Adrenal gland (tissue), 5 donors: ENCODE measurements around the gene TBC1D19.

Experiments
- POLR2A ChIP-seq, 2 donors: fragments of 450-650 bp; IDR thresholded peaks; one replicate each; pipeline ENCODE4 v1.6.1; 2017; ENCODE audit warnings: antibody characterized with exemption in 2 of 2, mild to moderate bottlenecking in 2 of 2, moderate library complexity in 1 of 2
- TF ChIP-seq, protein P1 (sequence below), 6 experiments: fragments of 450-650 bp in 4 of 6; fragments of 200-600 bp in 2 of 6; sonication (generic) in 1 of 6; IDR thresholded peaks; 1 replicate in 5 of 6; 2 replicates in 1 of 6; pipeline versions ENCODE4 v1.5.1 to v1.8.0; 2016 to 2021; ENCODE audit warnings: antibody characterized with exemption in 6 of 6, mild to moderate bottlenecking in 2 of 6, moderate library complexity in 1 of 6
- donor health status: DM: no; HTN: no; CAD: no.

DNA sequence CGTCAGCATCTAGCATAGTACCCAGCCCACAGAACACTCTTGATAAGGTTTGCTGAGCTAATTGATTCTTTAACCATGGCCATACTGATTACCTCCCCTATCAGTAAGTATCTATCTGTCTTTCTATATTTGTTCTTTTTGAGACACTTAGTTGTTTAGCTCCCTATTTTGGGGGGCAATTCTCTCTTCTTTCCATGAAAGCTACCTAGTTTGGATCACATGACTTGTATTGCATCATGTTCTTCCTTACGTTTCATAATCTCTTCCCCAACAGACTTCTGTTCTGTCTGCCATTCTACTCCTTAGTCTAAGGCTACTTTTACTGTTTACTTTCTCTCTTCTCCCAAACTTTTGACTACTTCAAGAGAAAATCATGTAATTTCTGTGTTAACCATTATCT is 39.0 kb downstream of the TBC1D19 start:
- TF ChIP-seq POLR2A (IDR thresholded peaks at IDR 0.05) = no peak
- TF ChIP-seq, protein P1, sequence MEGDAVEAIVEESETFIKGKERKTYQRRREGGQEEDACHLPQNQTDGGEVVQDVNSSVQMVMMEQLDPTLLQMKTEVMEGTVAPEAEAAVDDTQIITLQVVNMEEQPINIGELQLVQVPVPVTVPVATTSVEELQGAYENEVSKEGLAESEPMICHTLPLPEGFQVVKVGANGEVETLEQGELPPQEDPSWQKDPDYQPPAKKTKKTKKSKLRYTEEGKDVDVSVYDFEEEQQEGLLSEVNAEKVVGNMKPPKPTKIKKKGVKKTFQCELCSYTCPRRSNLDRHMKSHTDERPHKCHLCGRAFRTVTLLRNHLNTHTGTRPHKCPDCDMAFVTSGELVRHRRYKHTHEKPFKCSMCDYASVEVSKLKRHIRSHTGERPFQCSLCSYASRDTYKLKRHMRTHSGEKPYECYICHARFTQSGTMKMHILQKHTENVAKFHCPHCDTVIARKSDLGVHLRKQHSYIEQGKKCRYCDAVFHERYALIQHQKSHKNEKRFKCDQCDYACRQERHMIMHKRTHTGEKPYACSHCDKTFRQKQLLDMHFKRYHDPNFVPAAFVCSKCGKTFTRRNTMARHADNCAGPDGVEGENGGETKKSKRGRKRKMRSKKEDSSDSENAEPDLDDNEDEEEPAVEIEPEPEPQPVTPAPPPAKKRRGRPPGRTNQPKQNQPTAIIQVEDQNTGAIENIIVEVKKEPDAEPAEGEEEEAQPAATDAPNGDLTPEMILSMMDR (IDR thresholded peaks at IDR 0.05) = no peak
